Upper lobe of left lung (tissue), 6 donors: ENCODE results near the gene AMER2. TPM values are rescaled to one million over a fixed set of nuclear protein-coding genes. Genes with fewer than 3 reads are reported as not detected.
A peak's percentile ranks its signal among the peaks of the same experiment; 100 is the strongest.

Source experiments
- ATAC-seq, 2 donors: fragments of 200-7000 bp; cut with Tn5 transposase; one replicate each; pipeline ENCODE4 v1.9.1; 2022; ENCODE audit warnings: mild to moderate bottlenecking in 2 of 2, moderate library complexity in 2 of 2; ENCODE audit not compliant: low FRiP score in 2 of 2
- DNase-seq, 2 donors: peaks; one replicate each; pipeline ENCODE4 v3.0.0-alpha.2; 2019 to 2020
- H3K27ac ChIP-seq, 4 donors: fragments of 200-600 bp; sonication (generic); one replicate each; pipeline ENCODE4 v1.5.1; 2016 to 2019
- H3K27me3 ChIP-seq, 4 donors: fragments of 200-600 bp; sonication (generic); one replicate each; pipeline ENCODE4 v1.5.1; 2017 to 2019
- H3K36me3 ChIP-seq, 4 donors: fragments of 200-600 bp; sonication (generic); one replicate each; pipeline ENCODE4 v1.5.1; 2016 to 2019
- H3K4me1 ChIP-seq, 4 donors: fragments of 200-600 bp; sonication (generic); one replicate each; pipeline ENCODE4 v1.5.1; 2018 to 2019
- H3K4me3 ChIP-seq, 4 donors: fragments of 200-600 bp; sonication (generic); one replicate each; pipeline ENCODE4 v1.5.1; 2017 to 2019; ENCODE audit warnings: mild to moderate bottlenecking in 2 of 4, moderate library complexity in 1 of 4
- H3K9me3 ChIP-seq, 4 donors: fragments of 200-600 bp; sonication (generic); one replicate each; pipeline ENCODE4 v1.5.1; 2018 to 2019
- CTCF ChIP-seq, 6 experiments: fragments of 450-650 bp in 4 of 6; fragments of 200-600 bp in 2 of 6; sonication (generic) in 2 of 6; IDR thresholded peaks; one replicate each; pipeline ENCODE4 v1.5.1; 2016 to 2019; ENCODE audit warnings: antibody characterized with exemption in 6 of 6
- EP300 ChIP-seq, 4 donors: sonication (generic); formaldehyde crosslinking; IDR thresholded peaks; one replicate each; pipeline ENCODE4 v1.5.1; 2017; ENCODE audit warnings: antibody characterized with exemption in 4 of 4, control low read depth in 2 of 4
- POLR2A ChIP-seq, 4 donors: fragments of 450-650 bp; IDR thresholded peaks; one replicate each; pipeline ENCODE4 v1.5.1; 2016 to 2017; ENCODE audit warnings: antibody characterized with exemption in 4 of 4, mild to moderate bottlenecking in 2 of 4
- POLR2AphosphoS5 ChIP-seq, 2 donors: sonication (generic); formaldehyde crosslinking; IDR thresholded peaks; one replicate each; pipeline ENCODE4 v1.5.1; 2017; ENCODE audit warnings: antibody characterized with exemption in 2 of 2
- WGBS, 2 donors: methylation state at CpG; one replicate each; pipeline ENCODE4 v1.1.5; 2017 to 2018; 5-methylcytosine and 5-hydroxymethylcytosine counted together
- small RNA-seq, 4 donors: library from RNA; depleted of rRNA; stranded (forward); fragments of <200 nt; gene quantifications; one replicate each; pipeline ENCODE3, GENCODE V24; 2016
- total RNA-seq, 6 donors: library from RNA; depleted of rRNA in 4 of 6; stranded (reverse); fragments of >200 nt in 4 of 6; gene quantifications; one replicate each; pipeline versions ENCODE4 v1.1.0 to v1.2.1, GENCODE V29; 2016 to 2021
- donor health status: DM: no; HTN: no; CAD: no; lungs with moderate emphysema.
- donor health status: DM: no; HTN: yes; CAD: no; lungs with severe emphysema.

Gene AMER2
- total RNA-seq, 6 donors from 2014 or later: 0.22 to 0.30 TPM; not detected in 4

GRCh38 chr13:25117312-25117711, 54.8 kb downstream of the AMER2 start:
- ATAC-seq: no peak
- no peaks in the 10 kb centered on the region for H3K27me3 ChIP-seq

GRCh38 chr13:25116044-25116443, 56.0 kb downstream of the AMER2 start:
- Histone ChIP-seq H3K4me1 (peaks cover 0 to 8% (median 0%) of the 10 kb centered on the region in 4 donors), H3K27ac (no peak overlapping the region), H3K9me3 (no peaks in the 10 kb centered on the region), H3K27me3 (no peaks in the 10 kb centered on the region), H3K4me3 (no peak overlapping the region), H3K36me3 (no peaks in the 10 kb centered on the region)
- TF ChIP-seq CTCF (IDR thresholded peaks at IDR 0.05) (no peak), POLR2A (IDR thresholded peaks at IDR 0.05) (no peak), POLR2AphosphoS5 (IDR thresholded peaks at IDR 0.05) (no peak), EP300 (IDR thresholded peaks at IDR 0.05) (no peak)
- WGBS, 2 donors: 42 to 56% methylated on average over 3 of the region's 3 CpGs
- no peak for DNase-seq
- ATAC-seq: no peak

More at GRCh38 chr13:25117312-25117711, 54.8 kb downstream of the AMER2 start:
- Histone ChIP-seq H3K9me3 (no peaks in the 10 kb centered on the region), H3K4me1 (peaks cover 0 to 8% (median 0%) of the 10 kb centered on the region in 4 donors), H3K36me3 (no peaks in the 10 kb centered on the region), H3K27ac (no peak overlapping the region), H3K4me3 (peak overlapping the region in 1 of 4 donors; percentile 12)
- WGBS, 2 donors: 85 to 93% methylated on average over 16 of the region's 16 CpGs
- DNase-seq: peak in 1 of 2 donors; percentile 48
- TF ChIP-seq EP300 (IDR thresholded peaks at IDR 0.05) (no peak), POLR2A (IDR thresholded peaks at IDR 0.05) (no peak), CTCF (IDR thresholded peaks at IDR 0.05) (no peak), POLR2AphosphoS5 (IDR thresholded peaks at IDR 0.05) (no peak)

- WGBS, 2 donors: 14 to 23% methylated on average over 3 of the region's 3 CpGs
- DNase-seq (peak in 1 of 2 donors; percentile 44), ATAC-seq (peak; percentile 77 to 87)
- peaks cover 0 to 8% (median 0%) of the 10 kb centered on the region in 4 donors for H3K4me1 ChIP-seq
- no peaks in the 10 kb centered on the region for H3K27me3 ChIP-seq
- H3K36me3 ChIP-seq: no peaks in the 10 kb centered on the region
- no peak overlapping the region for H3K4me3 ChIP-seq
- H3K9me3 ChIP-seq: no peaks in the 10 kb centered on the region
- H3K27ac ChIP-seq: no peak overlapping the region
- no peak for TF ChIP-seq POLR2A (IDR thresholded peaks at IDR 0.05)
- peak in 5 of 6 experiments; percentile 49 to 71 (median 64) for TF ChIP-seq CTCF (IDR thresholded peaks at IDR 0.05)
Observed at GRCh38 chr13:25114220-25114619, 57.9 kb downstream of the AMER2 start.

GRCh38 chr13:25112695-25113255, 59.3 kb downstream of the AMER2 start:
- Histone ChIP-seq H3K4me1 (peaks cover 0 to 8% (median 0%) of the 10 kb centered on the region in 4 donors), H3K9me3 (no peaks in the 10 kb centered on the region), H3K4me3 (no peak overlapping the region), H3K27me3 (no peaks in the 10 kb centered on the region), H3K36me3 (no peaks in the 10 kb centered on the region), H3K27ac (no peak overlapping the region)
- DNase-seq (no peak), ATAC-seq (no peak)
- 55 to 71% methylated on average over 3 of the region's 3 CpGs for WGBS, 2 donors
- TF ChIP-seq CTCF (IDR thresholded peaks at IDR 0.05) (no peak), POLR2A (IDR thresholded peaks at IDR 0.05) (no peak), EP300 (IDR thresholded peaks at IDR 0.05) (no peak), POLR2AphosphoS5 (IDR thresholded peaks at IDR 0.05) (no peak)

Small RNA genes within 50 kb of the gene (small RNA-seq; reads per million reads assigned to genes)
- 0 reads per million in 4 donors for gene AL359757.1
- 0 reads per million in 4 donors for gene AL359757.2

Other genes starting within 250 kb of the AMER2 start
- gene PABPC3, start 76.2 kb downstream of the AMER2 start, total RNA-seq: under 1 TPM in 3 of 6 donors, not detected in 3; 0.11 to 0.20 (median 0.17) TPM
- 10 to 100 TPM in 4 of 6 donors, 1 to 10 TPM in 2; 6.1 to 24.6 (median 18.2) TPM for gene MTMR6, start 115.2 kb upstream of the AMER2 start, total RNA-seq
- gene NUP58, start 129.3 kb upstream of the AMER2 start, total RNA-seq: 100 to 1,000 TPM in 2 of 6 donors, 10 to 100 TPM in 4; 68.2 to 157 (median 85.6) TPM
- gene ATP8A2, start 199.7 kb upstream of the AMER2 start, total RNA-seq: 1 to 10 TPM in 3 of 6 donors, under 1 TPM in 3; 0.55 to 1.5 (median 0.87) TPM